ENCODE data around the gene ACAP1. TPM values are rescaled to one million over a fixed set of nuclear protein-coding genes. Genes with fewer than 3 reads are reported as not detected.

ACAP1 gene
- total RNA-seq, 1 experiment from 2014 or later, result 58.6 TPM

DNA sequence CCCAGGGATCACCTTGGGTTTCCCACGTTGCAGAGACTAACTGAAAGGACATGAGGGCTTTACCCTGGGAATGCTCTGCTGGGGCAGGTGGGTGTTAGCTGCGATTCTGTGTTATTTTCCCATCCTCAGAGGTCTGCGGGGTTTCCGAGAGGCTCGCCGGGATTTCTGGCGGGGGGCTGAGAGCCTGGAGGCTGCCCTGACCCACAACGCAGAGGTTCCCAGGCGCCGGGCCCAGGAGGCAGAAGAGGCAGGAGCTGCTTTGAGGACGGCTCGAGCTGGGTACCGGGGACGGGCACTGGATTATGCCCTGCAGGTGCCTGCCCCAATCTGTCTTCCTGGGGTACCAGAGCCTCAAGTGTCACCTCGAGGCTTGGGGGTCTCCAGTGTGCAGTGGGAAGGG, 6.9 kb downstream of the ACAP1 start (continued):
- TF ChIP-seq MAX (CRISPR knock-in tag; IDR thresholded peaks at IDR 0.05), result no peak
- no peak for TF ChIP-seq ARID4B (CRISPR knock-in tag; IDR thresholded peaks at IDR 0.05; ENCODE audit: borderline replicate concordance)
- TF ChIP-seq OVOL2 (CRISPR knock-in tag; IDR thresholded peaks at IDR 0.05; ENCODE audit: borderline replicate concordance), result no peak
- TF ChIP-seq ZBTB21 (CRISPR knock-in tag; IDR thresholded peaks at IDR 0.05; ENCODE audit: borderline replicate concordance), result no peak
- TF ChIP-seq JUN (CRISPR knock-in tag; IDR thresholded peaks at IDR 0.05), result no peak
- no peak for TF ChIP-seq AFF4 (CRISPR knock-in tag; IDR thresholded peaks at IDR 0.05; ENCODE audit: borderline replicate concordance)
- TF ChIP-seq CREM (CRISPR knock-in tag; IDR thresholded peaks at IDR 0.05), result no peak
- no peak for TF ChIP-seq ELF4 (CRISPR knock-in tag; IDR thresholded peaks at IDR 0.05; ENCODE audit: low read depth)
- TF ChIP-seq, protein P1, sequence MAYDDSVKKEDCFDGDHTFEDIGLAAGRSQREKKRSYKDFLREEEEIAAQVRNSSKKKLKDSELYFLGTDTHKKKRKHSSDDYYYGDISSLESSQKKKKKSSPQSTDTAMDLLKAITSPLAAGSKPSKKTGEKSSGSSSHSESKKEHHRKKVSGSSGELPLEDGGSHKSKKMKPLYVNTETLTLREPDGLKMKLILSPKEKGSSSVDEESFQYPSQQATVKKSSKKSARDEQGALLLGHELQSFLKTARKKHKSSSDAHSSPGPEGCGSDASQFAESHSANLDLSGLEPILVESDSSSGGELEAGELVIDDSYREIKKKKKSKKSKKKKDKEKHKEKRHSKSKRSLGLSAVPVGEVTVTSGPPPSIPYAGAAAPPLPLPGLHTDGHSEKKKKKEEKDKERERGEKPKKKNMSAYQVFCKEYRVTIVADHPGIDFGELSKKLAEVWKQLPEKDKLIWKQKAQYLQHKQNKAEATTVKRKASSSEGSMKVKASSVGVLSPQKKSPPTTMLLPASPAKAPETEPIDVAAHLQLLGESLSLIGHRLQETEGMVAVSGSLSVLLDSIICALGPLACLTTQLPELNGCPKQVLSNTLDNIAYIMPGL (CRISPR knock-in tag; IDR thresholded peaks at IDR 0.05), result no peak

GRCh38 chr17:7346761-7347614, 10.7 kb downstream of the ACAP1 start:
- no peak overlapping the region for H3K27ac Mint-ChIP-seq
- ATAC-seq, result no peak
- no peaks in the 10 kb centered on the region for H3K36me3 Mint-ChIP-seq
- no peaks in the 10 kb centered on the region for H3K9me3 Mint-ChIP-seq
- H3K4me3 Mint-ChIP-seq, result no peak overlapping the region
- TF ChIP-seq, protein P2, sequence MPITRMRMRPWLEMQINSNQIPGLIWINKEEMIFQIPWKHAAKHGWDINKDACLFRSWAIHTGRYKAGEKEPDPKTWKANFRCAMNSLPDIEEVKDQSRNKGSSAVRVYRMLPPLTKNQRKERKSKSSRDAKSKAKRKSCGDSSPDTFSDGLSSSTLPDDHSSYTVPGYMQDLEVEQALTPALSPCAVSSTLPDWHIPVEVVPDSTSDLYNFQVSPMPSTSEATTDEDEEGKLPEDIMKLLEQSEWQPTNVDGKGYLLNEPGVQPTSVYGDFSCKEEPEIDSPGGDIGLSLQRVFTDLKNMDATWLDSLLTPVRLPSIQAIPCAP (CRISPR knock-in tag; IDR thresholded peaks at IDR 0.05), result no peak
- TF ChIP-seq SOX15 (CRISPR knock-in tag; IDR thresholded peaks at IDR 0.05), result no peak
- TF ChIP-seq KAT7 (CRISPR knock-in tag; IDR thresholded peaks at IDR 0.05; ENCODE audit: borderline replicate concordance), result no peak
- peaks cover 6% of the 10 kb centered on the region; the same call in 1 of the 2 replicates for H3K27me3 Mint-ChIP-seq (ENCODE audit: low read depth)
- H3K4me1 Mint-ChIP-seq, result peaks cover 11% of the 10 kb centered on the region
- CTCF ChIA-PET, result interaction anchor here (1.1 to 2.6 kb wide), 3 partner anchors 9 to 10 kb away, joined by 4 to 7 read pairs (median 6); partner anchors contain the start of gene ACAP1
- POLR2A ChIA-PET, result no interaction called here
- no peak for DNase-seq (ENCODE audit: low spot score)
